ENCODE measurements around the gene PTPN7.

- TF ChIP-seq TEAD4 (IDR thresholded peaks at IDR 0.05; ENCODE audit: borderline replicate concordance, insufficient read depth) = no peak
- no peak for TF ChIP-seq CTCF (IDR thresholded peaks at IDR 0.05)
- no peak for TF ChIP-seq TCF12 (IDR thresholded peaks at IDR 0.05)
- no peak for TF ChIP-seq NRF1 (IDR thresholded peaks at IDR 0.05; ENCODE audit: low read depth, low read length)
- no peak for TF ChIP-seq RFX5 (IDR thresholded peaks at IDR 0.05; ENCODE audit: low read length)
- no peak for TF ChIP-seq JUND (IDR thresholded peaks at IDR 0.05)
- TF ChIP-seq YY1 (IDR thresholded peaks at IDR 0.05; ENCODE audit: low read depth) = no peak
- TF ChIP-seq REST (IDR thresholded peaks at IDR 0.05; ENCODE audit: low read depth, low read length) = no peak
- TF ChIP-seq USF2 (IDR thresholded peaks at IDR 0.05; ENCODE audit: borderline replicate concordance, low read depth, low read length) = no peak
- TF ChIP-seq EZH2phosphoT487 (IDR thresholded peaks at IDR 0.05; ENCODE audit: borderline replicate concordance, low read depth) = no peak
- TF ChIP-seq RAD21 (IDR thresholded peaks at IDR 0.05; ENCODE audit: low read length) = no peak
- no peak for TF ChIP-seq GABPA (IDR thresholded peaks at IDR 0.05; ENCODE audit: low read depth)
- no peak for TF ChIP-seq RCOR1 (IDR thresholded peaks at IDR 0.05; ENCODE audit: low read length)
- TF ChIP-seq ZBTB33 (IDR thresholded peaks at IDR 0.05; ENCODE audit: borderline replicate concordance, low read depth) = no peak
These were observed 19.6 kb downstream of the PTPN7 start for GRCh38 chr1:202140833-202141232.
